ENCODE data around the gene UBR3. TPM values are rescaled to one million over a fixed set of nuclear protein-coding genes. Genes with fewer than 3 reads are reported as not detected.
"Not testable (repeated sequence)": the region's sequence is repeated elsewhere in the genome, so short reads cannot be mapped to it uniquely, and the experiment has no call there.

Gene UBR3
- total RNA-seq, 4 donors from 2014 or later: 40.0 to 147 (median 87.7) TPM

DNA sequence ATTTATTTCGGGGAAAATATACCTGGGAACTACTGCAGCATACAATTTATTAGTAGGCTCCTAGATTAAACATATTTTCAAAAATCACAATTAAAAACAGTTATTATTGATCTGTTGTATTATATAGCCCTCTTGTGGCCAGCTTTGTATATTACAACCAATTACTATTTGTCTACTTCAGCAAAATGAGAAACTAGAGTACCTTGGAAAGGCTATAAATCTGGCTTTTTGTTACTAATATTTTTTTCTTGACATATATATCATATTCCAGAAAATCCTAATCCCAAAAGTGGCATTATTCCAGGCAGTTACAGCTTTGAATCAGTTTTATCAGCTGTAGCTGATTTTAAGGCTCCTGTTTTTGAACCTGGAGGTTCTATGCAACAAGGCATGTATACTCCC is 101.2 kb downstream of the UBR3 start:
- intact Hi-C loops (cut with DNase I; ENCODE audit: low total_unique reads): loop anchor here (5.0 kb wide), 1 partner anchor 101 kb away; the partner anchor contains the start of gene UBR3
- DNase-seq: no peak
- no peak for TF ChIP-seq POLR2A (IDR thresholded peaks at IDR 0.05)
- TF ChIP-seq, protein P1, sequence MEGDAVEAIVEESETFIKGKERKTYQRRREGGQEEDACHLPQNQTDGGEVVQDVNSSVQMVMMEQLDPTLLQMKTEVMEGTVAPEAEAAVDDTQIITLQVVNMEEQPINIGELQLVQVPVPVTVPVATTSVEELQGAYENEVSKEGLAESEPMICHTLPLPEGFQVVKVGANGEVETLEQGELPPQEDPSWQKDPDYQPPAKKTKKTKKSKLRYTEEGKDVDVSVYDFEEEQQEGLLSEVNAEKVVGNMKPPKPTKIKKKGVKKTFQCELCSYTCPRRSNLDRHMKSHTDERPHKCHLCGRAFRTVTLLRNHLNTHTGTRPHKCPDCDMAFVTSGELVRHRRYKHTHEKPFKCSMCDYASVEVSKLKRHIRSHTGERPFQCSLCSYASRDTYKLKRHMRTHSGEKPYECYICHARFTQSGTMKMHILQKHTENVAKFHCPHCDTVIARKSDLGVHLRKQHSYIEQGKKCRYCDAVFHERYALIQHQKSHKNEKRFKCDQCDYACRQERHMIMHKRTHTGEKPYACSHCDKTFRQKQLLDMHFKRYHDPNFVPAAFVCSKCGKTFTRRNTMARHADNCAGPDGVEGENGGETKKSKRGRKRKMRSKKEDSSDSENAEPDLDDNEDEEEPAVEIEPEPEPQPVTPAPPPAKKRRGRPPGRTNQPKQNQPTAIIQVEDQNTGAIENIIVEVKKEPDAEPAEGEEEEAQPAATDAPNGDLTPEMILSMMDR (IDR thresholded peaks at IDR 0.05): peak; percentile 54 to 60 (median 56)
- H3K4me1 ChIP-seq: no peaks in the 10 kb centered on the region
- H3K36me3 ChIP-seq: no peaks in the 10 kb centered on the region
- no peaks in the 10 kb centered on the region for H3K27me3 ChIP-seq
- H3K9me3 ChIP-seq: no peaks in the 10 kb centered on the region
- H3K27ac ChIP-seq: no peak overlapping the region
- no peak overlapping the region for H3K4me3 ChIP-seq

DNA sequence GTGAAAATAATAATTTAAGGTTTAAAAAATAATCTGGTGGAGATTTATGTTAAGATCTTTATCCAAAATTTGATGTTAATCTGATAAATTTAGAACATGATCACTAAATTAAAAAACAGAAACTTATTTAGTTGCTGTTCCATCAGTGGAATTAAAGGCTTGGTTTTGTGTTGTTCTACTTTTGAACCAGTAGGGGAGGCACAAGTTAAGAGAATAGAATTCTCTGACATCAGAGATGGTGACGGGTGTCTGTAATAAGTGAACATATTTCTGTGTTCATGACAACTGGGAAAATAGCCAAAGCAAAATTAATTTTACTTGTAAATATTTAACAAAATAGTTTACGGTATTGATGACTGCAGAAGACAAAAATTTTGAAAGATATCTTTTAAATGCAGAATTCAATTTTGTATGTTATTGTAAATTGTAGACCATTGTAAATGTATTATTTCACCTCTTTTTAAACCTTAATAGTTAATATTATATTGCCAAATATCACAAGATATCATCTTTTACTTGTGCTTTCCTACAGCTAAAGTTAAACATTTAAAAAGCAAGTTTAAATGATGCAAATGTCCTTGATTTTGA is 106.0 kb downstream of the UBR3 start:
- no peak for DNase-seq
- no peaks in the 10 kb centered on the region for H3K27me3 ChIP-seq
- intact Hi-C loops (cut with DNase I; ENCODE audit: low total_unique reads): no loop called here
- H3K4me3 ChIP-seq: no peak overlapping the region
- no peaks in the 10 kb centered on the region for H3K36me3 ChIP-seq
- no peak overlapping the region for H3K27ac ChIP-seq
- TF ChIP-seq POLR2A (IDR thresholded peaks at IDR 0.05): no peak
- TF ChIP-seq, protein P1 (IDR thresholded peaks at IDR 0.05): peak; percentile 30 to 59 (median 44)
- no peaks in the 10 kb centered on the region for H3K9me3 ChIP-seq
- H3K4me1 ChIP-seq: no peaks in the 10 kb centered on the region

DNA sequence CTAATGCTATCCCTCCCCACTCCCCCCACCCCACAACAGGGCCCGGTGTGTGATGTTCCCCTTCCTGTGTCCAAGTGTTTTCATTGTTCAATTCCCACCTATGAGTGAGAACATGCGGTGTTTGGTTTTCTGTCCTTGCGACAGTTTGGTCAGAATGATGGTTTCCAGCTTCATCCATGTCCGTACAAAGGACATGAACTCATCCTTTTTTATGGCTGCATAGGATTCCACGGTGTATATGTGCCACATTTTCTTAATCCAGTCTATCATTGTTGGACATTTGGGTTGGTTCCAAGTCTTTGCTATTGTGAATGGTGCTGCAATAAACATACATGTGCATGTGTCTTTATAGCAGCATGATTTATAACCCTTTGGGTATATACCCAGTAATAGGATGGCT is 109.4 kb downstream of the UBR3 start:
- H3K36me3 ChIP-seq; DNase-seq; H3K27me3 ChIP-seq; H3K4me3 ChIP-seq; H3K4me1 ChIP-seq; H3K9me3 ChIP-seq; intact Hi-C loops (cut with DNase I; ENCODE audit: low total_unique reads); H3K27ac ChIP-seq: not testable (repeated sequence)

DNA sequence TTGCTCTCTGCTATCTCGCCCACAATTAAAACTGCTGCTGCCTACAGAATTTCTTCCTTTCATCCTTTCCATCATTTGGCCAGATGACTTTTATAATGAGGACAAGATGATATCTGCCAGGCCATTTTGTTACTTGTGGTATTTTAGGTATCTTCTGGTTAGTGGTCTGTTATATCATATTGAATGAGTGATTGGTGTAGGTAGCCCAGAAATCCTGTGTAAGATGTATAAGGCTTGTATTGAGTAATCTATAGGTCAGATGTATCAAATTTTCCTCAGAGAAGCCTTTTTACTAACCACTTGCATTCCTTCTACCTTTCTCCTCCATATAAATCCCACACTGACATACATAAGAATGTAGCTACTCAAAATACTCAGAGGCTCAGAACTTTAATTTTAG is 118.3 kb downstream of the UBR3 start:
- Histone ChIP-seq H3K4me3 (no peak overlapping the region), H3K27ac (no peak overlapping the region), H3K27me3 (no peaks in the 10 kb centered on the region), H3K4me1 (no peaks in the 10 kb centered on the region), H3K9me3 (no peaks in the 10 kb centered on the region), H3K36me3 (no peaks in the 10 kb centered on the region)
- no peak for DNase-seq
- TF ChIP-seq POLR2A (IDR thresholded peaks at IDR 0.05): no peak
- TF ChIP-seq, protein P1 (IDR thresholded peaks at IDR 0.05): no peak
- intact Hi-C loops (cut with DNase I; ENCODE audit: low total_unique reads): no loop called here

DNA sequence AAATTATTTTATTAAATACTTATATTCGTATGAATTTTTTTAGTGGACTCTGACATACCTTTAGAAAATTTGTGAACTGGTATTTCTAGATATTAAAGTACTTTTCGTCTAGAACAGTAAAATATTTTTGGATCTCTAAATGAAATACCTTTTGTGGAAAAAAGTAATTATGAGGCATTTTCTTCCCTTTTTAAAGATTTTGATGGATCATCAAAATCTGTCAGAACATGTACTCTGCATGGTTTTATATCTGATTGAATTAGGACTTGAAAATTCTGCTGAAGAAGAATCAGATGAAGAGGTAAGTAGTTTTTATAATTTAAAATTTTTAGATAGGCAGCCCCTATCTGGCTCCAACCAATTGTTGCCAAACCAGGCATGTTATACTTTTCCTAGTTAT is 118.8 kb downstream of the UBR3 start:
- Histone ChIP-seq H3K4me1 (no peaks in the 10 kb centered on the region), H3K27me3 (no peaks in the 10 kb centered on the region), H3K27ac (no peak overlapping the region), H3K36me3 (no peaks in the 10 kb centered on the region), H3K9me3 (no peaks in the 10 kb centered on the region), H3K4me3 (no peak overlapping the region)
- no peak for TF ChIP-seq POLR2A (IDR thresholded peaks at IDR 0.05)
- TF ChIP-seq, protein P1 (IDR thresholded peaks at IDR 0.05): no peak
- intact Hi-C loops (cut with DNase I; ENCODE audit: low total_unique reads): no loop called here
- DNase-seq: no peak

DNA sequence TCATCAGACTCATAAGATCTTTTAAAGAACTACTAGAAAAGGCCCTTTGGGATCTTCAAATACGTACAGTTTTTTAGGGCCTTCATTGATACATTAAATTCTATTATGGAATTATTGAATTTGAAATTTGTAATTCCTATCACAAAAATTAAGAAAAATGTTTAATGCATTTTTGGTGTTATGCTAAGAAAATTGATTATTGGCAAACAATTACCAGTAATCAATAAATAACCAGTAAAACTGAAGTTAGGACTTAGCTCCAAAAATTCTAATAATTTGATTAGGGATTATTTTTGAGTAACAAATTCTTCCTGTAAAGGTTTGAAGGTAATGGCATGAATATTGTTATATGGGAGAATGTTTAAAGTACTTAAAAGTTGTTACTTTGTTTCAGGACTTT is 119.3 kb downstream of the UBR3 start:
- TF ChIP-seq, protein P1 (IDR thresholded peaks at IDR 0.05): no peak
- Histone ChIP-seq H3K4me3 (no peak overlapping the region), H3K9me3 (no peaks in the 10 kb centered on the region), H3K27me3 (no peaks in the 10 kb centered on the region), H3K4me1 (no peaks in the 10 kb centered on the region), H3K27ac (no peak overlapping the region), H3K36me3 (no peaks in the 10 kb centered on the region)
- intact Hi-C loops (cut with DNase I; ENCODE audit: low total_unique reads): no loop called here
- no peak for DNase-seq
